ENCODE measurements around the gene ZNF135.

ZNF135 gene

DNA sequence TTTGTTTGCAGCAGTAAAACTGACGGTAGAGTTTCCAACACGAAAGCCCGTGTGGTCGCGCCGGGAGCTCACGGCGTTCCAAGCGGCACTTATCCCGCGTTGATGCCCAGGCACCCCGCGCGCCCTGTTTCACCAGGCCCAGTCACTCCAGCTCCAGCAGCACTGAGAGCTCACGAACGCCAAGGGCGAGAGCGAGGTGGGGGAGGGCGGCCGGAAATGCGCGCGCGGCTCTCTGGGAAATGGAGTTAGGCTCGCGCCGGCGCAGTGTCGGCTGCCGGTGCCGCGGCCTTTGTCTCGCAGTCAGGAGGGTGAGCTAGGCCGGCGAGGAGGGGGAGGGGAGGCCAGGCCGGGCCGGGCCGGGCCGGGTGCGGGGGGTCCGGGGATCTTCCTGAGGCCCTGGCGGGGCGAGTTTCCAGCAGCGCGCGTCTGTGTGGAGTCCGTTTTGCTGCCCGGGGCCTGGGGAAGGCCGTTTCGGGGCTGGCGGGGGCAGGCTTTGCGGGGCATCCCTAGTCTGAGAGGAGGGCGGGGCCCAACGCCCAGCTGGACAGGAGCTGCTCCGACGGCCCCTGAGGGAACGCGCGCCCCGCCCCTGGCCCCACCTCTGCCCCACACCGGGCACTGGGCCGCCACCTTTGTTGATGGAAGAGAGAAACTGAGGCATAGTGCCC lies at the start of gene ZNF135:
Gene ZNF135 (plus strand): TSS at position 280 of the 668 bp plus-strand sequence. CDS start 721 bp downstream, outside the sequence.
- peak; percentile 8 for DNase-seq (ENCODE audit: low read depth)
- TF ChIP-seq CTCF (IDR thresholded peaks at IDR 0.05; ENCODE audit: control insufficient read depth, extremely low read depth, insufficient read depth): no peak
- peak within 1 kb of the TSS; percentile 29; the same call in 1 of the 2 replicates for H3K4me3 ChIP-seq (ENCODE audit: low read depth, low read length)

DNA sequence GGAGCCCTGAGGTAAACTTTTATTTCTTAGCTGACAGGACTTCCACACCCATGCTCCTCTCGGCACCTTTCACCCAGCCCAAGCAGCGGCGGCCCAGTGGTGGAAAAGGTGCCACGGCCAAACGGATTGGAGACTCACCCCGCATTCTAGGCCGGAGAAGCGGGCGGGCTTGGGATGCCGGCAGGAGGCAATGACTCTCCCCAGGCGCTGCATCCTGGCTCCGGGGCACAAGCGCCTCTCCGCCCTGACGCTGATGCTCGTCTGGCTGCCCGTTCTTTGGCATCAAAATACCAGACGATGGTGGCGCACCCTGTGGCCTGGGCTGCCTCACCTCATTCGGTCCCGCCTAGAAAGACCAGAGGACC lies 49.8 kb upstream of the ZNF135 start:
- no peak overlapping the region for H3K4me3 ChIP-seq (ENCODE audit: low read depth, low read length)
- DNase-seq (ENCODE audit: low read depth): no peak

DNA sequence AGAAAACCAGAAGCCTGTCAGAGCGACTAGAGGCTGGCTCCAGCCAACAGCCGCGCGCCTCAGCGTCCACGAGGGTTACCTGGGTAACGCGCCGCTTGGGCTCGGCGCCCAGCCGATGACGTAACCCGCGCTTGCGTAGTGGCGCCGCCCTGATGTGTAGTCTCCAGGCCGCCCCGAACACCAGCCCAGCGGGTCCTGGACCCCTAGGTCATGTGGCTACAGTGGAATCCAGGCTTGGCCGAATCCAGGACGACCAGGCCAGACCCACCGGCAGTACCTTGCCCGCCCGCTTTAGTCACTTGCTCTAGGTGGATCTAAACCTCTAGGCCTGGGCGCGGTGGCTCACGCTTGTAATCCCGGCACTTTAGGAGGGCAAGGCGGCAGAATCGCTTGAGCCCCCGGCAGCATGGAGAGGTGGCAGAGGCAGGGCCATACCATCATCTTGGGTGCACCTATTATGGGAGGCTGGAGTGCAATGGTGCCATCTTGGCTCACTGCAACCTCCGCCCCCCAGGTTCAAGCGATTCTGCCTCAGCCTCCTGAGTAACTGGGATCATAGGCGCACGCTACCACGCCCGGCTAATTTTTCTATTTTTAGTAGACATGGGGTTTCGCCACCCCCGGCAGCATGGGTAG lies 49.3 kb upstream of the ZNF135 start:
- TF ChIP-seq CTCF (IDR thresholded peaks at IDR 0.05; ENCODE audit: control insufficient read depth, extremely low read depth, insufficient read depth): no peak
- no peak overlapping the region for H3K4me3 ChIP-seq (ENCODE audit: low read depth, low read length)
- DNase-seq (ENCODE audit: low read depth): no peak

More for the DNA sequence above, 49.8 kb upstream of the ZNF135 start:
- TF ChIP-seq CTCF (IDR thresholded peaks at IDR 0.05; ENCODE audit: control insufficient read depth, extremely low read depth, insufficient read depth): no peak

DNA sequence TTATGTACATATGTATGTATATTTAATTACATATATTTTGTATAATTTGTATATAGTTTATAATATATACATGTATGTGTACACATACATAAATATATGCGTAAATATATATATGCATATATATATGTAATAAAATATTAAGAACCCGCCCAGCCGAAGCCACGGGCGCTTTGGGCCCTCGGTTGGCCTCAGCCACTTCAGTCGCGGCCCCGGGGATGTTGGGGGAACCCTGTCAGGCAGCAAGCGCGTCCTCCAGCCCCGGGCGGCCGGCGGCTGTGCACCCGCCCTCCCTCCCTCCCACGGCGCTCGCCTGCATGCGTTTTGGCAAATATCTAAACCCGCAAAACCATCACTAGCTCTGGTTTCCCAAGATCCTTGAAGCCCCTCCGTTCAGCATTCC lies 48.6 kb upstream of the ZNF135 start:
- H3K4me3 ChIP-seq (ENCODE audit: low read depth, low read length): no peak overlapping the region
- TF ChIP-seq CTCF (IDR thresholded peaks at IDR 0.05; ENCODE audit: control insufficient read depth, extremely low read depth, insufficient read depth): no peak
- DNase-seq (ENCODE audit: low read depth): no peak

DNA sequence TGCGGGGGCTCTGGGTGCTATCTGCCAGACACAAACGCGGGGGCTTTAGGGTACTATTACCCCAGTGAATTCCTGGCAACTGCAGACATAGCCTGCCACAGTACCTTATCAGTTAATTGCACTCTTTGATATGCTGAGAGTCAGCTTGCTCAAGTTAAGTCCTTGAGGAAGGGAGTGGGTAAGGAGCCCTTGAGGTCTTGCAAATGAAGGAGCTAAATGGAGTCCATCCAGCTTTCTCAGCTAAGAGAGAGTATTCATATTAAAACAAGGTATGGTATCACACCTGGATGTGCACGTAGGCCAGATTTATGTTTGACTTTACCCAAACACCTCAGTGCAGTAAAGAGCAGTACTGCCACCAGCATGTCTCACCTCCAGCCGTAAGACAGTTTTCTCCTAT lies 44.9 kb upstream of the ZNF135 start:
- no peak for TF ChIP-seq CTCF (IDR thresholded peaks at IDR 0.05; ENCODE audit: control insufficient read depth, extremely low read depth, insufficient read depth)
- H3K4me3 ChIP-seq (ENCODE audit: low read depth, low read length): no peak overlapping the region
- no peak for DNase-seq (ENCODE audit: low read depth)

DNA sequence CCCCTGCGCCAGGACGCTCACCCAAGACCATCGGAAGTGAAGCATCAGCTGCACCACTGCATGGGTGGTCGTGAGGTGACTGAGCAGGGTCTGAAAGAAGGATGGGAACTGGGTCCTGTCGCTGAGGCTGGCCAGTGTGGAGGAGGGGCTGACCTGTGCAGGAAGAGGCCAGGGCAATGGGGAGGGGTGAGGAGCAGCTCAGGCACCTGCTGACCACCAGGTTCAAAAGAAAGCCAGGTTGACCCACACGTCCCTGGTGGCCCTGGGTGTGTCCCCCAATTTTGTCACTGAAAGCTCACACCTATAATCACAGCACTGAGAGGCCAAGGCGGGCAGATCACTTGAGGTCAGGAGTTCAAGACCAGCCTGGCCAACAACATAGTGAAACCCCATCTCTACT lies 39.0 kb upstream of the ZNF135 start:
- no peak for DNase-seq (ENCODE audit: low read depth)
- no peak for TF ChIP-seq CTCF (IDR thresholded peaks at IDR 0.05; ENCODE audit: control insufficient read depth, extremely low read depth, insufficient read depth)
- H3K4me3 ChIP-seq (ENCODE audit: low read depth, low read length): no peak overlapping the region
